CD4-positive, alpha-beta T cell treated with Interleukin-17A for 4 hours (primary cell): Measurements from ENCODE around the gene LSM14A.
"Not testable (repeated sequence)": the region's sequence is repeated elsewhere in the genome, so short reads cannot be mapped to it uniquely, and the experiment has no call there.

Source experiments
- DNase-seq: peaks from one replicate; pipeline ENCODE4 v3.0.0-alpha.2; 2020; ENCODE audit warnings: mixed read lengths

The LSM14A gene

DNA sequence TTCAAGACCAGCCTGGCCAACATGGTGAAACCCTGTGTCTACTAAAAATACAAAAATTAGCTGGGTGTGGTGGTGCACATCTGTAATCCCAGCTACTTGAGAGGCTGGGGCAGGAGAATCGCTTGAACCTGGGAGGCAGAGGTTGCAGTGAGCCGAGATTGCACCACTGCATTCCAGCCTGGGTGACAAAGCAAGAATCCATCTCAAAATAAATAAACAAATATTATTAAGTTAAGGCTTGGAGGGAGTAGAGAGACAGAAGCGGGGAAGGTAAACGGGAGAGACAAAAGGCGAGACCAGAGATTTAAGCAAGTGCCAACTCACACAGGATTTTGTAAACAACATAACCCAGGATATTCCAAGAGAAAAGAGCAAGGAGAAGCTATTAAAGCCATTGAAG is 12.8 kb upstream of the LSM14A start:
- DNase-seq: not testable (repeated sequence)

DNA sequence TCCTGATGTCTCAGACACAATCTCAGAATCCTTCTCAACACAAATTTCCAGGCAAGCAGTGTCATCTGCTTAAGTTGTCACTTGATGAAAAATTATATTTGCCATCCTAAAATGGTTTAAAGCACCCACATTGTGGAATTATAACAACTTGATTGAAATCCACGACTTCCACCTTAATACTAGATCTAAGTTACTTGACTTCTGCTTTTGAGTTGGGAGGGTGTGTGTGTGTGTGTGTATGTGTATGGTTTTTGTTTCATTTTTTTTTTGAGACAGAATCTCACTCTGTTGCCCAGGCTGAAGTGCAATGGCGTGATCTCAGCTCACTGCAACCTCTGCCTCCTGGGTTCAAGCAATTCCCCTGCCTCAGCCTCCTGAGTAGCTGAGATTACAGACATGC is 10.4 kb upstream of the LSM14A start:
- not testable (repeated sequence) for DNase-seq

DNA sequence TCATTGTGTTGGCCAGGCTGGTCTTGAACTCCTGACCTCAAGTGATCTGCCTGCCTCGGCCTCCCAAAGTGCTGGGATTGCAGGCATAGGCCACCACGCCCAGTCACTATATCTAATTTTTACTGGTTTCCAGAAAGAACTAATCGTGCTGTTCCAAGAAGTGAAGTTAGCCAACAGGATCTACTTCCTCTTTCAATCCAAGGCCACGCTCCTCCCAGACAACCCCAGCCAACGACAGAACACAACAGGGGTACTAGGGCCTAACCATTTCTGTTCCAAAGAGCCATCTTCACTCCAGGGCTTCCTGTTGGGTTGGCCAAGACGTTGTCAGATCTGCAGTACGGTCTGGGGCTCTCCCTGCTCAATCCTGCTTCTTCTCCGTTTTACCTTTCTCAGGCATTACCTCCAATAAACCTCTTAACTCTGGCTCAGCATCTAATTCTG is 7.0 kb upstream of the LSM14A start:
- DNase-seq: no peak

DNA sequence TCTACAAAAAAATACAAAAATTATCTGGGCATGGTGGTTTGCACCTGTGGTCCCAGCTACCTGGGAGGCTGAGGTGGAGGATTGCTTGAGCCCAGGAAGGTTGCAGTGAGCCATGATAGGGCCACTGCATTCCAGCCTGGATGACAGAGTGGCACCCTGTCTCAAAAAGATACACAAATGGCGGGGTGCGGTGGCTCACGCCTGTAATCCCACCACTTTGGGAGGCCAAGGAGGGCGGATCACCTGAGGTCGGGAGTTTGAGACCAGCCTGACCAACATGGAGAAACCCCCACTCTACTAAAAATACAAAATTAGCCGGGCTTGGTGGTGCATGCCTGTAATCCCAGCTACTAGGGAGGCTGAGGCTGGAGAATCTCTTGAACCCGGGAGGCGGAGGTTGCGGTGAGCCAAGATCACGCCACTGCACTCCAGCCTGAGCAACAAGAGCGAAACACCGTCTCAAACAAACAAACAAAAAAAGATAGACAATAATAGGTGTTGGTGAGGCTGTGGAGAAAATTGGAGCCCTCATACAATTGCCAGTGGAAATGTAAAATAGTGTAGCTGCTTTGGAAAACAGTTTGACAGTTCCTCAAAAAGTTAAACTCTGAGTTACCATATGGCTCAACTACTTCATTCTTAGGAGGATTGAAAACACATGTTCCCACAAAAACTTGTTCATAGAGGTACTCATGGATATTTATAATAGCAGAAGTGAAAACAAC is 2.7 kb upstream of the LSM14A start:
- not testable (repeated sequence) for DNase-seq

DNA sequence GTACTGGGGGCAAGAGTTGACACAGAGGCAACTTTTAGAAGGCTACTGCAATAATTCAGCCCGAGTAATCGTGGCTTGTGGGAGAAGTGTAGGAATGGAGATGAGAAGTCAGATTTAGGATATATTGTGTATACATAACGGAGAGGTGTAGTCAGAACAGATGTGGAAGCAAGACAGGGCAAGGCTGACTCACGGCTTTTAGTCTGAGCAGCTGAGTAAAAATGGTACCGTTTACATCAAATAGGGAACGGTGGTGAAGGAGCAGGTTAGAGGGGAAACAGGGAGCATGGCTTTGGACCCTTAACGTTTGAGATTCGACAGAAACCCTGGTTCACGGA is 796 bp upstream of the LSM14A start:
- peak; percentile 44 for DNase-seq

DNA sequence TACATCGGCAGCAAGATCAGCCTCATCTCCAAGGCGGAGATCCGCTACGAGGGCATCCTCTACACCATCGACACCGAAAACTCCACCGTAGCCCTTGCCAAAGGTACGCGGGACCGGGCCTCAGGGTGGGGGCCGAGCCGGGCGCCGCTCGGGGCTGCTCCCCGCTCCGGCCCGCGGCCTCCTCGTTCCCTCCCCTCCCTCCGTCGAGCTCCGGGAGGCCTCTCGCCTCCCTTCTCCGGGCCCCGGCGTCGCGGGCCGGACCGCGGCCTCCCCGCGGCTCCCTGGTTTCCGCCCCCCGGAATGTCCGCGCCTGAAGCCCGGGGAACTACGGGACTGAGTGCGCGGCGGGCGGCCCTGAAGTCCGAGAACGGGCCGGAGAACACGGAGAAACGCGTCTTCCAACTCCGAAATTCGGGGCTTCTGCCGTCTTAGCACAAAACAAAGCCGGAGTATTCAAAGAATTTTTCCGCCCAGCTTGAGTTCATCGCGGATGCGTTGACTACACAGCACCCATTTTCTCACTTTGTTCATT is 423 bp downstream of the LSM14A start:
- DNase-seq: no peak

DNA sequence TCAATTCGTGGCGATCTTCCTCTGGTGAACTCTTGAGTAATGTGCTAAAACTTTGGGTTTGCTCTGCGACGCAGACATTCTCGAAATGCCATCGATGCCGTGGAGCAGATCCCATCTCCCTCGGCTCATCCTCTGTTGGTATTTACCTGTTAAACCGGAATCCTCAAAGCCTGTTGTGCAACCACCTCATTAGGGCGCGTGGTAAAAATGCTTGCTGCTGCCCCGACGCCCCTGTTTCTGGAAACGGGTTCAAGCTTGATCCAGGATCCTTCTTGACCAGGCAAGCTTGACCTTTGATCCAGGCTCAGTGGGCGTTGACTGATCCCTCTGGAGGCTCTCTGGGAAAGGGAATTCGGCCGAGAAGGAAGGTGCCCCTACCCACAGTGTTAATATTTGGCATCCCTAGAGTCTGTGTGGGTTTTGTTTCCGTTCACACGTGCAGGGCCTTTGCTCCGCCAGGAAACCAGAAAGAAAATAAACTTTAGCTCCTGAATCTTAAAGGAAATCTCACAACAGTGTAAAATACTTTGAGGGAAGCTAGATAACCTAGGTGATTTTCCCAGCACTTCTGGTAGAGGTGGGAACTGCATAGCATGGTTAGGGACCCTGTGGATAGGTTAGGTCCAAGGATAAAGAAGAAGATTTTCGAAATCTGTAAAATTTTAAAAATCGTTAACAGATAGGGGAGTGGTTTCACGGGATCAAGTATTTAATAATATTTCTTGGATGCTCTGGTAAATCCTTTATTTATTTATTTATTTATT is 1.1 kb downstream of the LSM14A start:
- DNase-seq: peak; percentile 13

DNA sequence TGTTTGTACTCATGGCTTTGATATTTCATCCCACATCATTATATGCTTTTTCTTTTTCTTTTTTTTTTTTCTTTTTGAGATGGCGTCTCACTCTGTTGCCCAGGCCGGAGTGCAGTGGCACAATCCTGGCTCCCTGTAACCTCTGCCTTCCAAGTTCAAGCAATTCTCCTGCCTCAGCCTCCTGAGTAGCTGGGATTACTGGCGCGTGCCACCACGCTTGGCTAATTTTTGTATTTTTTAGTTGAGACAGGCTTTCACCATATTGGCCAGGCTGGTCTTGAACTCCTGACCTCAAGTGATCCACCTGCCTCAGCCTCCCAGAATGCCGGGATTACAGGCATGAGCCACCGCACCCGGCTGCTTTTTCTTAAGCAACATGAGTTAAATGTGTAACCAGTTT is 2.9 kb downstream of the LSM14A start:
- DNase-seq: not testable (repeated sequence)

DNA sequence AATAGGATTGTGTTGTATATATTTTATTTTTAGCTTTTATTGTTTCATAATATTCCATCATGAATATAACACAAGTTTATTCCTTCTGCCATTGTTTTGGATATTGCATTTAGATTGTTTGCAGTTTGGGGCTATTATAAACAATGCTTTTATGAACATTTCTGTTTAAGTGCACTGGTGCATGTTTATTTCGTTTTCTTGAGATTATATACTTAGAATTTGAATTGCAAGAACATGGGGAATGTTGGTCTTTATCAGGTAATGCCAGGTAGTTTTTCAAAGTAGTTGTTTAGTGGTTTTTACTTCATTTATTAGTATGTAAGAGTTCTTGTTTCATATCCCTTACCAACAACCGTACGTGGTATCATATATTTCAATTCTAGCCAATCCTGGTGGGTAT is 4.3 kb downstream of the LSM14A start:
- no peak for DNase-seq

DNA sequence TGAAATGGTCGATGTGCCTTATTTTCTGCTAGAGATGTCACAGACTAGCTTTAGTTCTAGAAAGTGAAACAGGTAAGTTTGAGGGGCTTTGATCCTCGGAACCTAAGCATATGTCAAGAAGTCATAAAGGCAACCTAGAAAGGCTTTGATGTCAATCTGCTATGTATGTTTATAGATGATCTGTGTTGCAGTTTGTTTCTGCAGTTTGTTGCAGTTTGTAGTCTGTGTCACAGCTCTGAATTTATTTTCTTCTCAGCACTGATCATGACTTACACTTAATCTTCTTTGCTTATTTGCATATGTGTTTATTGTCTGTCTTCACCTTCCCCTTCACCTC is 5.9 kb downstream of the LSM14A start:
- no peak for DNase-seq

DNA sequence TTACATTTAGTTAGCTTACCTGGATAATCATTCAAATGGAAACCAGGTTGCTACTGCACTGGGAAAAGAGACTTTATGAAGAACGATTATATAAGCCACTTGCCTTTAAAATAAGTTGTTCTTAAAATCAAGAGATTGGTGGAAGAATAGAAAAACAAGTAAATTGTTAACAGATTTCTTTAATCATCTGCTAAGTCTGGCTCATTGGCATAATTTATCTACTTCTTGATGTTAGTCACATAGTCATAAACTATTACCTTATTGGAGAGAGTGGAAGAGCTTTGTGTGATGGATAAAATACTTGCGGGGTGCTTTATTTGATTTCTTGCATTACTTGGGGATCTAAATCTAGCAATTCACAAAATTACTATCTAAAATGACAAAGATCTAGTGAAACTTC is 6.8 kb downstream of the LSM14A start:
- DNase-seq: no peak

DNA sequence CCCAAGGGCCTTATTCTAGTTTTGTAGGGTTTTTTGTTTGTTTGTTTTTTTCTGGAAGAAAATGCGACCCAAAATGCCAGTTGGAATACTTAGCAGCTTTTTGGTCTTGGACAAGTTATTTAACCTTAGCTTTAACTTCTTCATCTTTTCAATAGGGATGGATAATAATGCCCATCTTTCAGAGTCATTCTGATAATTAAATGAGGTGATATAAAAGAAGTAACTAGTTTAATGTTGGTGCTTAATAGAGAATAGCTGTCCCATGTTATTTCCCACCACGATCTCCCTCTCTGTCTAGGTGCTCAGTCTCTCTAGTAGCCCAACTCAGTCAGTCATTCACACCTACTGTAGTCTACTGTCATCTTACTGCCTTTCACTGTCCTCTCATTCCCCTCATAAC is 8.0 kb downstream of the LSM14A start:
- no peak for DNase-seq

DNA sequence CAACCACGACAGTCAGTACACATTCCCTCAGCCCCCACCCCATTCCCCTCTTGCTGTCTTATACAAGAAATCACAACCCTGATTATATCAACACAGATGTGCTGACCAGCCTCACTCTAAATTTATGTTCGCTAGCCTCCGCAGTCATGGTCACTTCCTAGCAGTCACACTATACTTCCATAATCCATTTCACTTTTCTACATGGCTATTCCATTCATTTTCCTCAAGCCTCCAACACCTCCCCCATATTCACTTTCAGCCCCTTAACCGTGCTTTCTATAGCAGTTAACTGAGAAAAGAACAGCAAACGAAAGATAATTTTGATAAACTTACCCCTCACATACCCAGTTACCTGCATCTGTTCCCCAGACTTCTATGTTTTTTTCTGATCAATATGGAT is 8.4 kb downstream of the LSM14A start:
- DNase-seq: no peak

DNA sequence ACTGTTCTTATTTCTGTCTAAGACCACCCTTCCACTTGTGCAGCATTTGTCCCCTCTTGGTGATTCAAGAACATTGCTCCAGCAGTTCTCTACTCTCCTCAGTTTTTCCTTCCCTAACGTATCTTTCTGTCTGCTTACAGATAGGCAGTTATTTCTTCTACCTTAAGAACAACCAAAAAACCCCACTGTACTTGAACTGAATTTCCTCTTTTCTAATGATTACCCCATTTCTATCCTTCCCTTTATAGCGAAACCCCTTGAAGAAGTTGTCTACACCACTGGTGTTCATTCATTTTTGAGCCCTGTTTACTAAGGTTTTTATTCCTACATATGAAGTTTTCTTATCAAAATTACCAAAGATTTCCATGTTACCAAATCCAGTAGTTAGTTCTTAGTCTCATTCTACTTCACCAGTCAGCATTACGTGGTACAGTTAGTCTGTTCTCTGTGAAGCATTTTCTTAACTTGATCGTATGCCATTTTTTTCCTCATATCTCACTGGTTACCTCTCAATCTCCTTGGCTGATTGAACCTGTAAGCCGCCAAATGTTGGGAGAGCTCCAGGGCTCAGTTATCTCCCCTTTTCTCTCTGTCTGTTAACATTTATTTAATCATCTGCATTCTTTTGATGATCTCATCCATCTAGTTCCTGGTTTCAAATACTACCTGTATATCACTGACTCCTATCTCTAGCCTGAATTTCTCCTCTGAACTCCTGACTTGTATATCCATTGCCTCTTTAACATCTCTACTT is 9.0 kb downstream of the LSM14A start:
- no peak for DNase-seq

DNA sequence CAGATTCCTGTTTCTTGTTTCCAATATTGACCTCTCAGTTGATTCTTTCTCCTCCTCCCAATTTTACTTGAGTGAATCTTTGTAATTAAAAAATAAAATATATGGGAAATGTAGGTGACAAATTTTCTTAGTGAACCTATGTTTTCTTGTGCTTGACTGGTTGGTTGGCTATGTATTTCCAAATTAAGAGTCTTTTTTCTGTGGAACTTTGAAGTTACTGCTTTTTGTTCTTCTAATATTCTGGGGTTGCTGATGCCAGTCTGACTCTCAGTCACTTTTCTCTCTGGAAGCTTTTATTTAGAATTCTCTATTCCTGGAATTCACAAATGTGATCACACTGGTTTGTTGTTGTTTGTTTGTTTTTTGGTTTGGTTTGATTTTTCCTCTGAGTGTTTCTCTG is 9.8 kb downstream of the LSM14A start:
- DNase-seq: no peak

DNA sequence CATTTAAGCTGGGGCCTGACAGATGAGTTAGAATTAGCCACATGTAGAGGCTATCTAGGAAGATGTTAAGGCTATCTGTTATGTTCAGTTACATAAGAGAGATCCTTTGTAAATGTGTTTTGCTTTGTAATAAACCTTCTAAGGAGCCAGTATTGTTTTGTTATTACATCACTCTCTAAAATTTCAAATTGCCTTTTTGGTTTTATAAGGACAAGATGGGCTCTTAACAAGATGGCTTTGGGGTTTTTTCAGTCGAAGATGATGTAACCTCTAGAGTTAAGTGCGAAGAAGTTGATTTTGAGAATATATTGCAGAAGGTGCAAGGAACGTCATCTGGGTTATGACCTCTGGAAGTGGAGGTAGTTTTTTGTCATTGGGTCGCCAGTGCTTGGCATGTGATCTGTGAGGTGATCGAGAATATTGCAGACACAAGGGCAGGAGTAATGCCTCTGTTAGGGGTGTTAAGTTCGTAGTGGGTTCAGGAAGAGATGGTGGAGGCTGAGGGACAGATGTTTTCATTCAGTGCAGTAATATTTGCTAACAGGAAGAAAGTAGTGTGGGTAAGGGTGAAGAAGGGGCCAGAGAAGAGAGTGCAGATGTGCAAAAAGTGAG is 12.7 kb downstream of the LSM14A start:
- no peak for DNase-seq

DNA sequence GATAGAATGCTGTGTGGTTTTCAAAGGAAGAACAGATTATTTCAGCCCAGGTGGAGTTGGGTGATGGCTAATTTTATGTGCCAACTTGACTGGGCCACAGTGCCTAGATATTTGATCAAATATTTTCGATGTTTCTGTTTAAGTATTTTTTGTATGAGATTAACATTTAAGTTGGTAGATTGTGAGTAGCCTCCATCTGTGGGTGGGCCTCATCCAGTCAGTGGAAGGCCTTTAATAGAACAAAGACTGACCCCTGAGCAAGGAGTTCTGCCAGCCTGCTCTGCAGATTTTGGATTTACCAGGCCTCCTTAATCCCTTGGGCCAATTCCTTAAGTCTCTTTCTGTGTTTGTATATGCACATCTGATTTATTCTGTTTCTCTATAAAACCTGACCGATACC is 13.9 kb downstream of the LSM14A start:
- no peak for DNase-seq

DNA sequence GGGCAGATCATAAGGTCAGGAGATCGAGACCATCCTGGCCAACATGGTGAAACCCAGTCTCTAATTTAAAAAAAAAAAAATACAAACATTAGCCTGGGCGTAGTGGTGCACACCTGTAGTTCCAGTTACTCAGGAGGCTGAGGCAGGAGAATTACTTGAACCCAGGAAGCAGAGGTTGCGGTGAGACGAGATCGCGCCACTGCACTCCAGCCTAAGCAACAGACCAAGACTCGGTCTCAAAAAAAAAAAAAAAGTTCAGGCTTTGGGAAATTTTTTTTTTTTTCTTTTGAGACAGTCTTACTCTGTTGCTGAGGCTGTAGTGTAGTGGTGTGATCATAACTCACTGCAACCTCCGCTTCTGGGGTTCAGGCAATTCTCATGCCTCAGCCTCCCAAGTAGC is 14.7 kb downstream of the LSM14A start:
- DNase-seq: no peak

DNA sequence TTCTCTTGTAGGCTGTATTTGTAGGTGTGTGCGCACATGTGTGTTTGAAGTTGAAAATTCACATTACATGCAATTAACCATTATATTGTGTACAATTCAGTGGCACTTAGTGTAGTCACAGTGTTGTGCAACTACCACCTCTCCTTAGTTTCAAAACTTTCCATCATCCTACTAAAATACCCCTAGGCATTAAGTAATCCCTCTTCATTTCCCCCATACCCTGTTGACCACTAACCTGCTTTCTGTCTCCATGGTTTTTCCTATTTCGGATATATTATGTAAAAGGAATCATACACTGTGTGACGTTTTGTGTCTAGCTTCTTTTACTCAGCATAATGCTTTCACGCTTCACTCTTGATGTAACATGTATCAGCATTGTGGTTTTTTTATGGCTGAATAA is 16.1 kb downstream of the LSM14A start:
- no peak for DNase-seq

DNA sequence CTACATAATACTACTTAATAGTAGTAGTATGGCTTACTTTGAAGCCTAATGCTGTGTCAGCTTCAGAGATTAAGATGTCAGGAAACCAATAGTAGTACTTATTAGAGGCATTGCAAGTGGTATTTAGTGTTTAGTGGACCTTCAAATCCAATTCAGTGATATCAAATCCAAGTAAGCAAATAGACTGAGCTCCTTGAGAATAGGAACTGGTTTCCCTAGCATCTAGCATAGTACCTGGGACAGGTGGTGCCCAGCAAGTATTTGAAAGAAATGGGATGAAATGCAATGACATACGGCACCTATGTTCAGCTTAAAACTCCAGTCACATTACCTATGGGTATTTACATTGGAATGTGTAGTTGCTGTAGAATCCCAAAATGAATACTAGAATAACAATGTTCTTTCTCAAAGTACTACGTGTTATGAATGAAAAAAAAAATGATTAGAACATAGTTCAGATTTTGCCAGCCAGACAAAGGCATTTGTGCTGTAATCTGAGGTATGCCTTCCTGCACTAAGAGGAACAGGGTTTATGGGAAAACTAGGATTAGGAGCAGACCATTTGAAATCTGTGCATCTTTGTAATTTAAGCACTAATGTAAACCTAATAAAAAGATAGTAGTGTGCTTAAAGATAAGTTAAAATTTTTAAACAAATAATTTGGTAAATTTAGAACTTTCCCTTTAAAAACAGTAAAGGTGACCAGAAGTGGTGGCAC is 17.1 kb downstream of the LSM14A start:
- no peak for DNase-seq

DNA sequence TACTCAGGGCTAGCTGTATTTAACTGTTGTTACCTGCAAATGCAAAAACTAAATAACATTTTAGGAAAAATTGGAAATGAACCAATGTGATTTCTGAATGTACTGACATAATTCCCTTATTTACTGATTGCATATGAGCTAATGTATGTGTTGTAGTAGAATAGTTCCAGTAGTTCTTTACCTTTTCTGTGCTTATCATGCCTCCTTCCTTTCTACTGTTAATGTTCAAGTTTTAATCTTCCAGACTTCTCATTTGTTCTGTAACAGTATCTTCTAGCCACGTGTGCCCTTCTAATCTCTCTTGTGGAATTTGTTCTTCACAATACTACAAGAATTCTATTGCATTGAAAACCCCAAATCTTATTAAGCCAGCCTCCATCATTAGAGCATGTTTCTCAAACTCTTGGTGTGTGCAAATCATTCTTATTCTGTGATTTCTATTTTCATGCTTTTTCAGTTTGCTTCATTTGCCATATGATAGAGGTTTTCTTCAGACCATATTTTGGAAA is 17.7 kb downstream of the LSM14A start:
- no peak for DNase-seq

DNA sequence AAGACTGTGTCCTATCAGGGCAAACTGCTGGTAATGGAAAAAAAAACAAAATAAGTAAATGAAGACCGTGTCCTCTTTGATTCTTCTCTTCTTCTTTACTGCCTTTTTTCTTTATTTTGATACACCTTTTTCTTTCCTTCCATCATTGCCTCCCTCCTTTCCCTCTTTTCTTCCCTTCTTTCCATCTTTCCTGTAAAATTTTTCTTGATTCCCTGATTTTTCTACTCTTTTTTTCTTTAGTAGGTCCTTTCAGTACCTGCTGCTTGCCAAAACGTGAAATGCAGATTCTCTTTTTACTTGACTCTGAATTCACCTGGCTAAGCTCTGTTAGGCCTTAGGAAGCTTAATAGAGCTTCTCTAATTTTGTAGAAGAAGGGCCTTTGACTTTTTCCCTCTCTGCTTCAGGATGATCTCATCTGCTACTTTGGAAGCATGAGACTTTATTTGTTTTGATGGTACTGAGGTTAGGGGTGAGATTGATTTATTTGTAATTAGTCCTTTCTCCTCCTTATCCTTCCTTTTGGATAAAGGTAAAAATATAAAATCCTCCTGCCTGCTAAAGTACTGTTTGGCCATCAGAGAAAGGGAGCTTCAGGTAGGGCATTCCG is 19.2 kb downstream of the LSM14A start:
- DNase-seq: no peak
